NCI-H524 (cell line): Measurements from ENCODE around the gene SIGLEC12.
A peak's percentile ranks its signal among the peaks of the same experiment; 100 is the strongest.
"Not testable (repeated sequence)": the region's sequence is repeated elsewhere in the genome, so short reads cannot be mapped to it uniquely, and the experiment has no call there.

Experiments used
- DNase-seq, 2 experiments: peaks; one replicate each; lab custom pipeline; 2025; lab: John Stamatoyannopoulos, UW

SIGLEC12 gene

DNA sequence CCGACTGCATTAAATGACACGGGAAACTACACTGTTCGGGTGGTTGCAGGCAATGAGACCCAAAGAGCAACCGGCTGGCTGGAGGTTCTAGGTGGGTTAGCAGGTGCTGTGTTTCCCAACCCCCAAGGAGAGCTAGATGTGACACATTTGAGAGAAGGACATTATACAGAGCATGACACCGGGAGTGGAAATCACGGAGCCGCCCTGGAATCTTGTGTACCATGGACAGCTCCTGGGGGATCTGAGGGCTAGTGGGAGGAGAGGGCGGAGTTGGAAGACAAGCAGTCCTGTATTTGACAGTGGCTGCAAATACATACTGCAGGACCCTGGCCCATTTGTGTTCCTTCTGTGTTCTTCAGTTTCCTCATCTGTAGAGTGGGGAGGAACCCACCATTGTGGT is 21.0 kb downstream of the SIGLEC12 start:
- DNase-seq = no peak

DNA sequence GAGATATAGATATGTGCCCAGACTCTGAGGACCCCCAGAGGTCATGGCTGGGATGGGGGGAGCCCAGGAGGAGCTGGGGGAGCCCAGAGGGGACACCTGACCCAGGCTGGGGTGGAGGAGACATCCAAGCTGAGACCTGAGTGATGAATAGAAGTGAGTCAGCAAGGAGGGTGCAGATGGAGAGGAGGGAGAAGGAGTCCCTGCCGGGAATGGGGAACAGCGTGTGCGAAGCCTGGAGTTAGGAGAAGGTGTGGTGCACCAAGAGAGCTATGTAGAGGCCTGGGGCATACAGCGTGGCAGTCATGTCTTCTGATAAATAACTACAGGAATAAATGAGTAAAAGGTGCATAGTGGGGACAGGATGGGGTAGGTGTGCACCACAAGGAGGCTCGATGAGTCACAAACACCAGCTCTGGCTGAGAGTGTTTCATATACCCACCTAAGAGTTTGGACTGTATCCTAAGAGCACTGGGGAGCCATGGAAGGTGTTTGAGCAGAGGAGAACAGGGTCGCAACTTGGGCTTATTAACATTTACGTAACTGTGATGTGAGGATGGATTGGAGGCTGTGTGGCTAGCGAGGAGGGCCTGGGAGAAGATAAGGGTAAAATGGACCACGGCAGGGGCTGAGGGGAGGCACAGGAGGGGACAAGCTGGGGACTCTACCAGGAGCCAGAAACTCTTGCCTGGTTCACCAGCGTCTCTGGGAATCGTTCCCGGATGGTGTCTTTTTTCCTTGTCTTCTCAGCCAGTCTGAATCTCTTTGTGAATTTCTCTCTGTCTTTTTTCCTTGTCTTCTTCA is 21.9 kb downstream of the SIGLEC12 start:
- DNase-seq = no peak

DNA sequence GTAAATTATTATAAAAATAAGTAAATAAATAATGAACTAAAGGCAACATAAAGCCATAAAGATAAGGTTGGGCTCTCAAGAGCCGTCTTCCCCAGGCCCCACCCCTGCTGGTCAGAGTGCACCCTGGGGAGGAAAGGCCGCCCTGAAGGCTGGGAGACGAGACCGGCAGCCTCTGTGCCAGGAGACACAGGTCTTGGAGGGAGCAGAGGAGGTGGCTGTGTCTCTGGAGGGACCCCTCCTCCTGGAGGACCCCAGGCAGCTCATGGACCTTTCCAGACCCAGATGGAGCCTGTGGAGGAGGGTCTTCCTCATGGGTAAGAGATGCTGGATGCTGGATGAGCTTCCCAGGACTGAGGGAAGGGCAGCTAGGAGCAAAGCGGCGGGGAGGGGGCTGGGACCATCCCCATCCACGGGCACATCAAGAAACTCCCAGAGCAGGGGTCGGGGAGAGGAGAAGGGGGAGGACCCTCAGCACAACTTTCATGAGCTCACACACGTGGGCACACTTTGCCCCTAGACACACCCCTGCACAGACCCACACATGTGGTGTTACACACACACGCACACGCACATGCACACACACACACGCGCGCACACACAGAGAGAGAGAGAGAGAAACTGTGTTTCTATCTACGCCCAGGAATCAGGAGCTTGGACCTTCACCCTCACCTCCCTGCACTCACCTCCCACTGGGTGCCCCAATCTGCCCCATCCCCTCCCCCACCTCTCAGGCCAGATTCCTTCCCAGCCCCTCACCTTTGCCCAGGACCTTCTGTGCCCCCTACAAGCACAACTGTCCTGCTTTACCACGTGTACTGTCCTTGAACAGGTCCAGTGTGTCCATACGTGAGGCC is 23.0 kb downstream of the SIGLEC12 start, which contains the start of gene CEACAM18:
CEACAM18 (plus strand) TSS at position 159 of the 854 bp plus-strand sequence.
- DNase-seq = no peak

DNA sequence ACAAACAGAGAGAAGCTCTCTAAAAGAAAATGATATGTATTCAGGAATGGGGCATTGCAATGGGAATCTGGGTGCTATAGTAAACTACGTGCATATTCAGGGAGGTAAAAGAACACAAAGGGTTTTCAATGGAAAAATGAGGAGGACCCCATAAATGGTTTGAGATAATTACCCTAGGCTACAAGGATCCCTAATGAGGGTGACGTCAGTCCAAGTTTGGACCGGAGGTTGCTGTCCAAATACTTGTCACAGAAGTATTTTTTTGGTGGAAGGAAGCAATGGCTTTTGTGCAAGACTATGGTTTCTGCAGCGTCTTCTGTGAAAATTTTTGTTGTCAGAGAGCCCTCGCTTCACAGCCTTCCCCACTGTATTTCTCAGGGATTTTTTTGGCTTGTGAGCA is 24.3 kb downstream of the SIGLEC12 start:
- DNase-seq = no peak

DNA sequence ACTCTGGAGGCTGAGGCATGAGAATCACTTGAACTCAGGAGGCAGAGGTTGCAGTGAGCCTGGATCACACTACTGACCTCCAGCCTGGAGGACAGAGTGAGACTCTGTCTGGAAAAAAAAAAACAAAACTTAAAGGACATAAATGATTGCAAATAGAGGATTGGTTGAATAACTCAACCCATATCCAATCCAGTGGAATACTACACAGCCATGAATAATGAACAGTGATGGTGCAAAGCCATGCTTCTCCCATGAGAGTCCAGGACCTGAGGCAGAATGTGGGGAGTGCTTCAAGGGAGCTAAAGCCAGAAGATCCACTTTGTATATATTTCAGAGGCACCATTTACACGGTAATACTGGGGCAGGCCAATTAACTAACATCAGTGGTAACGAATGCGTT is 25.4 kb downstream of the SIGLEC12 start:
- no peak for DNase-seq

DNA sequence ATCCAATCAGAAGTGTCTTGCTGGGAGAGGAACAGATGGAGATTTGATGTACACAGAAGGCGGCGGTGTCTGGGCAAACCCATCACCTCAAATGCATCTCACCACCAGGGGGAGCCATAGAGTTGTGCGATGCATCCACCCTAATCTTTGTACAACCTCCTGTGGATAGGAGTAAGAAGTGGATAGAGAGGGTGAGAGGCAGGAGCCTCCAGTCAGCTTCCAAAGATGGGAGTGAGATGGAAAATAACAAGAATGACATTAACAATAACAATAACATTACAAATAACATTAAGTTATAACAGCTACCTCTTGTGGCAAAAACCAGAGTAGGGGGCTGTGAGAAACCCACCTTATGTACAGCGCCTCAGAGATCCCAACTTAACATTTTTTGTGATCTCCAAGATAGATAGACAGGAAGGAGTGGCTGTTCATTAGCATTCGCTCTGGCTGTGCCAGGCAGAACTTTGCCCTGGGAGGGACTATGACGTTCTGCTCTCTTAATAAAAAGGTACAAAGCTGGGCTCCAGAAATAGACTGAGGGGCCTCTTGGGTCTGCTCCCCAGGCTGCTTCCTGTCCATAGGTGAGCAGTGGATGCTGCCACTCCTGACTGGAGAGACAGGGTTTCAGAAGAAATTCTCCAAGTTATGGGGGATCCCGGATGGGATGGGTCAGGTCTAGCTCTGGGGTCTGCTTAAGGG is 28.4 kb downstream of the SIGLEC12 start:
- DNase-seq = peak; percentile 28 to 57

DNA sequence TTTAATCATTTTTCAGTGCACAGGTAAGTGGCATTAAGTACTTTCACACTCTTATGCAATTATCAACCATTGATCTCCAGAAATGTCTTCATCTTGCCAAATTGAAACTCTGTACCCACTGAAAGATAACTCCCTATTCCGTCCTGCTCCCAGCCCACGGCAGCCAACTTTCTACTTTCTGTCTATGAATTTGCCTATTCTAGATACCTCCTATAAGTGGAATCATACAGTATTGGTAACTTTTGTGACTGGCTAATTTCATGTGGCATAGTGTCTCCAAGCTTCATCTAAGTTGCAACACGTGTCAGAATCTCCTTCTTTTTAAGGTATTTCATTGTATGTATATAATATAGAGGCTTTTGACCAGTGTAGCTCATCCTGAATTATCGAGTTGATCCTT is 29.0 kb downstream of the SIGLEC12 start:
- no peak for DNase-seq

DNA sequence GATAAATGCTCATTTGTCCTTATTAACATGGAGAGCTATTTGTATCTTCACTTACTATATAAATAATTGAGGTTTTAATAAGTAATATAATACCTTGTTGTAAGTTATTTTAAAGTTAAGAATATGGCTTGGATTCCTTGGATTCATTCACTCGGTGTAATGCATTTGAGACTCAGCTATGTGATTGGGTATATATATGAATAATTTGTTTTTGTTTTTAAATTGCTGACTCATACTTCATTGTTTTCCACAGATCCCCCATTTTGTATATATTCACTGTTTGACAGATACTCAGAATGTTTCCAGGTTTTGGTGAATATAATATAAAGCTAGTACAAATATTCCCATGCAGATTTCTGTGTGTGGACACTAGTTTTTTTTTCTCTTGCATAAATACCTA is 30.1 kb downstream of the SIGLEC12 start:
- DNase-seq = no peak

DNA sequence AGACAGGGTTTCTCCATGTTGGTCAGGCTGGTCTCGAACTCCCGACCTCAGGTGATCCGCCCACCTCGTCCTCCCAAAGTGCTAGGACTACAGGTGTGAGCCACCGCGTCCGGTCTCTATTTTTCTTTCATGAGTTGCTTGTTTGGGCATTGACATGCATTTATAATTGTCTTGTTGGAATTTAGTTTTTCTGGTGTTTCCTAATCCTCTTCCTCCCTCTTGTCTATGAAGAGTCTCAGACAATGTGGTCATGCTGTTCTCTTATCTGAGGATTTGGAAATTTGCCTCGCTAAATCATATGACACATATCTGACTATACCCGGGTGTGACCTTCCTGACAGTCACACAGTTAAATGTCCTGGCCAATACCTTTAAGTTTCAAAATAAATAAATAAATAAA is 30.6 kb downstream of the SIGLEC12 start:
- DNase-seq = no peak

DNA sequence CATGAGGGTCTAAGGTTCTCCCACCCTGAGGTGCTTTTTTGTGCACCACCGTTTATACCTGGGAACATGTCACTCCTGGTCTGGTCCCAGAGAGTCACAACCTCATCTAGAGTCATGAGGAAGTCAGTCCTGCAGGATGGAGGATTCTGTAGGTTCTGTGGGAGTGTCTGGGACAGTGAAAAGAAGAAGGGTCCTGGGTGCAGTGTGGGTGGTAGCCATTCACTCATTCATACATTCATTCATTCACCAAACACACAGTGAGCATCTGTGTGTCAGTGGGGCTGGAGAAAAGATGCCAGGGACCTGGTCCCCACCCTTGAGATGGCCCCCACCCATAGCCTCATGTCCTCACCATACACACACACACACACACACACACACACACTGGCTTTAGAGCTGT is 32.0 kb downstream of the SIGLEC12 start:
- no peak for DNase-seq

DNA sequence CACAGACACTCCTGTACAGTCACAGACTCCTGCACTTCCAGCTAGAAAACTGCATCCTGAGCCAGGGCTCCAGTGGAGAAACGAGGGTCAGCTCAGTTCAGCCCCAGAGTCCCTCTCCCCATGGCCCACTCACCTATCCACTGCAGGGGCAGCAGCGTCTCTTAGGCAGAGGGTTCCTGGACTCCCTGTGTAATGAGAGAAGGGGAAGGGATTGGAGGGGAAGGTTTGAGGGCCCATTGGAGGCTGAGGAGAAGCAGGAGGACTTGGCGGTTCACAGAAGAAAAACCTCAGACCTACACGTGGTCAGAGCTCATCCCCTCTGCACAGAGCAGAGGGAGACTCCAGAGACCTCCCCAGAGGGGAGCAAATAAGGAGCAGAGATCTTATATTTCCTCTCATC is 32.4 kb downstream of the SIGLEC12 start:
- no peak for DNase-seq

DNA sequence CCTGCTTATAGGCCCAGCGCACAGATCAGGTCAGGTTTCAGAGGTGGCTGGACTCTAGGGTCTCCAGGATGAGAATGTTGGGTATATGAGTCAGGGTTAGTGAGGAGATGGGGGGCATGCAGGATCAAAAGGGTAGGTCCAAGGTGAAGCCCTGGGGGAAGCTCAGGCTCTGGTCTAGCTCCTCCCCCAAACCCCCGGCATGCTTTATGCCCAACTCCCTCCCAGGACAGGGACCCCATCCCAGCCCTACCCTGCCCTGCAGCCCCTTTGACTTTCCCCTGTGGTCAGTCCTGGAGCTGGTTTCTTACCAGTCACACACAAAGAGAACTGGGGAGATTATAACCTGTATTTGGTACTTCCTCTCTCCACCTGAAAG is 33.1 kb downstream of the SIGLEC12 start:
- no peak for DNase-seq

DNA sequence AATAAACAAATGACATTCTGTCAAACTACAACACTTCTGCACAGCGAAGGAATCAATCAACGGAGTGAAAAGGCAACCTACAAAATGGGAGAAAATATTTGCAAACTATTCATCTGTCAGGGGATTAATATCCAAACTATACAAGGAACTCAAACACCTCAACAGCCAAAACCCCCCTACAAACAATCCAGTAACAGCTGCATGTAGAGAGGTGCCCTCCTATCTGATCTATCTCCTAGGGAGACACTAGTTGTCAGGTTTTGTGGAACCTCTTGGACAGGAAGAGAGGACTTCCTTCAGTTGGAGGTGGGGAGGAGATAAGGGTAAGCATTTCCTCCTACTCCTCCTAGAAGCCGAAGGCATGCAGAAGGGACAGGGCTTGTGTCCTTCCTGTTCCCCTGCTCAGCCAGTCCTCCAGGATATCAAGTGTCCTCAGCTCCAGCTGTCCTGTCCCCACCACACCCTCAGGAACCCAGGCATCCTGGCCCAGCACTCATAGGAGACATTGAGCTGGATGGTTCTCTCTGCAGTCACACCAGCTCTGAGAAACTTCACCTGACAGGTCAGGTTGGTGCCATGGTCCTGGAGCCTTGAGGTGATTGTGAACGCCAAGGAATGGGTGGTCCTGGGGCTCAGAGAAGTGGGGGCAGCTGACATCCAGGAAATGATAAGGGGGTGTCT is 33.6 kb downstream of the SIGLEC12 start:
- no peak for DNase-seq

DNA sequence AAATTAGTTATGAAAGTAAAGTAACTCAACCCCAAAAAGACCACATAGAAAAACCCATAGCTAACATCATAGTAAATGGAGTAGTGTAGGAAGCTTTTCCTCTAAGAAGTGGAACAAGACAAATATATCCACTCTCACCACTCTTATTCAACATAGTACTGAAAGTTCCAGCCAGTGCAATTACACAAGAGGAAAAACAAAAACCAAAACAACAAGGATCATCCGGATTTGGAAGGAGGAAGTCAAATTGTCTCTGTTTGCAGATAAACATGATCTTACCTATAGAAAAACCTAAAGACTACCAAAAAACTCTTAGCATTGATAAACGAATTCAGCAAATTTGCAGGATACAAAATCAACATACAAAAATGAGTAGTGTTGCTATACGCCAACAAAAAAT is 34.9 kb downstream of the SIGLEC12 start:
- no peak for DNase-seq

DNA sequence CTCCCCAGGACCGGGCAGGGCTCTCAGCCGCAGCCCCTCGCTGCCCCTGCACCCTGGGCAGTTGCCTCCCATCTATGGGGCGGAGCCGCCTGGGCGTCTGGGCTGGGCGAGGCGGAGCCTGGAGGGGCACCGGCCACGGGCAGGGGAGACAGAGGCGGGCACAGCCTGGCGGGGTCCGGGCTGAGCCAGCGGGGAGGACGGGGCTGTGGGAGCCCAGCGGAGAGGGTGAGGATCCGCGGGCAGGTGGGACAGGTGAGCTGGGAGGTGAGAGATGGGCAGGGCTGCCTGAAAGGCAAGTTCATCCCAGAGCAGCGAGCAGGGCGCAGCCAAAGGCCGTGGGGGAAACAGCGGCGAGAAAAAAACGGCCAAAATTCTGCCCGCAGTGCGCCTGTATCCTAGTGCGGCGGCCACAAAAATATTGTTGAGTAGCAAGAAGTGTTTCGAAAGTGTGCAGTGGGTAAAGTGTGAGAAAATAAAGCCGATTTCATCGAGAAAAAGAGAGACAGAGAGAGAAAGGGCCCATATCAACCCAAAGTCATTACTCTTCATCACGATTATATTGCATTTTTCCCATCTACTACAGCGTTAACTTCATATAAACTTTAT is 37.5 kb downstream of the SIGLEC12 start:
- DNase-seq = not testable (repeated sequence)

DNA sequence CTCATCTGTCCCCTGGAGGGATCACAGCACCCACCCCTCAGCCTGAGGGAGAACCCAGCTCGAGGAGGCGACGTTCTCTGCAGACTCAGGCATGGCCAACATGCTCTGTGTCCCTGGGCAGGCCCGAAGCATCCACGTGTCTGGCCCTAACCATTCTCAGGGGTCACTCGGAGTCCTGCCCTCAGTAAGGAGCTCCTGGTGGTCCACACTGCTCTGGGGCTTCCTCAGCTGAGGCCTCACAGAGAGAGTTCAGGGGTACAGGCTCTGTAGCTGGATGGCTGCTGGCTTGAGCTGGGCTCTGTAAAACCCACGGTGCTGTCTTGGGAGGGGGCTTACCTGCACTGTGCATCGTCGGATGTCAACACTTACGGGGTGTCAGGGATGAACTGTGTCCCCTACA is 38.9 kb downstream of the SIGLEC12 start:
- DNase-seq = no peak

DNA sequence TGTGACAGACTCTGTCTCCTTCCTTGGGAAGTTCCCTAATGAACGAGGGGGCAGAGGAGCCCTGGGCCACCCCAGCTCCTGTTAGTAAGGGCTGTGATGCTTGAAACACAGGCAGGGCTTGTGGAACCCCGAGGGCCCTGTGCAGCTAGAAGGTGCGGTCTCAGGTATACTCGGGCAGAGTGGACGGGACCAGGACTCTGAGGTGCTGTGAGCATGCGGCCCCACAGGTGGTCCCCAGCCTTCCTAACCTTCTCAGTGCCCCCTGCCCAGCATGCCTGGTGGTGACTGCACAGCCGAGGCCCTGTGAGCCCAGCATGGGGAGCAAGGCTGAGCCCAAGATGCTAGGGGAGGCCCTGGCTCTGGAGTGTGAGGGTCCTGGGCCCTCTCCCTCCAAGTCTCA is 39.3 kb downstream of the SIGLEC12 start:
- no peak for DNase-seq

DNA sequence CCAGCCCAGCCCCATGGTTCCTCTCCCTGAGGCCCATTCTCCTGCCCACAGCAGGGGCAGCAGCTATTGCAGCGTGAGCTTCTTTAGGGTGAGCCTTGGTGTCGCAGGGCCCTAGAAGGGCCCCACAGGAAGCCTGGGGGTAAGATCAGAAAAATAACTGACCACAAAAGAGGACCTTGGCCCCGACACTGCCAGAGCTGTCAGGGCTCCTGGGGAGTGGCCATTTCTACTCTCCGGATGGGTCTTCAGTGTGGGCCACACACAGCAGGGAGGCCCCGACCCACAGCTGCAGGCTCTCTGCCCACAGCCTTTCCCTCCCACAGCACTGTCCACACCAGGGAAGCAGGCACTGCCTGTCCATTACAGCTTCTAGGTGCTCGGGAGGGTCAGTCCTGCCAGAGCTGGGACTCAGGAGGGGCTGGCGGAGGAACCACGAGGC is 39.9 kb downstream of the SIGLEC12 start:
- DNase-seq = no peak

DNA sequence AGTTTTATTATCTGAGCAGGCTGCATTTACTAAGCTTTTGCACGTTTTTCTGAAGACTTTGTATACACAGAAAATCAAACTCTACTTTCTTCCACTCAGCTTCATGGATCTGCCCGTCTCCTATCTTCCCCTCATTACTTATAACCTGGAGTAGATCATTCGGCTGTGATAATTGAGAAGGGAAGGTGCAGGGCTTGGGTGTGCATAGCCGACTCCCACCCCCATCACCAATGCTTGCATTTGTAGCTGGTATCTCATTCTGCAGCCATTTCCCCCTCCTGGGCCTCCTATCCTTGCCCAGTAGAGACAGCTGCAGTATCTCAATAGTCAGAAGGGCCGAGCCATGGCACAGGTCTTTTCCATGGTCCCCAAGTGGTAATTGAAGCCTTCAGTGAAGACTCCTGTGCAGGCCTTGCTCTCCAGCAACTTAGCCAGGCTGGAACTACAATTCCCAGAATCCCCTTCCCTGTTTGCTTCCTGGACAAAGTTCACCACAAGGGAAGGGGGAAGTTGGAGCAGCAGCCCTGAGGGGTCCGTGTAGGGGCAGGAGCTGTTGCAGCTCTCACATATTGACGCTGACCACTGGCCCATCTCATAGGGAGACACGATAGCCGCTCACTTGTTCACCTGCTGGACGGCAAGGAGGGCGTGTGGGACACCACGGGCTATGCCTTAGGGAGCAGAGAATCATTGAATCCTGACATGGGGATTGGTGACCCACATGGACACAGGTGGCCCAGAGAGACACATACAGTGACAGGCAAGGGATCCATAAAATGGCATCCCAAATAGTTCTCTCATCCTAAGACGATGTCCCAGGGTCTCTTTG is 41.2 kb downstream of the SIGLEC12 start:
- DNase-seq = no peak

DNA sequence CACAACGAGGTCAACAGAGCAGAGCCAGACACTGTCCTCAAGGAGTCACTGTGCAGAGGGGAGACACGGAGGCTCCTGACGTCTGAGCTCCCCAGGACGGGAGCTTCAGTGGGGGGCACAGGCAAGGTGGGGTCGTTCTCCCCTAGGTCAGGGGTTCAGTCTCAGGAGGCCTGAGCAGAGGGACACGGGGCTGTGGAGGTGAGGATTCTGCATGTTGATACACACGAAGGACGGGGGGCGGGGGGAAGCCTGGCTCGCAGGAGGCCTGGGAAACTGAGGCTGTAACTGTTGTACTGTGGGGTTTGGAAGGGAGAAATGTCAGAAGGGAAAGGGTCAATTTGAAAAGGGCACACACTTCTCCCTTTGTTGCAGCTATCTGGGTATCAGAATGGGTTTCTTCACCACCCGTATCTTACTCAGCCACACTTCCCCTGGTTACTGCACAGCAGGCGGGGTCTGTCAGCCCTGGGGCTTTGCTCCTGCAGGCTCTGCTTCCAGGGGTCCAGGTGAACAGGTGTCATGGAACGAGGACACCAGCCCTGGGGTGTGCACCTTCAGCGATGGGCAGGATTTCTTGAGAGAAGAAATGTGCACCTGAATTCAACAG is 42.6 kb downstream of the SIGLEC12 start:
- DNase-seq = no peak
